GM12872 (cell line): ENCODE data around the gene RIPOR2.

ENCODE experiments used
- TF ChIP-seq, protein P1 (sequence below): IDR thresholded peaks from 3 replicates; pipeline ENCODE4 v1.5.1; 2011; ENCODE audit warnings: low read depth, mild to moderate bottlenecking, low read length, moderate library complexity; ENCODE audit not compliant: insufficient read depth

Gene RIPOR2

DNA sequence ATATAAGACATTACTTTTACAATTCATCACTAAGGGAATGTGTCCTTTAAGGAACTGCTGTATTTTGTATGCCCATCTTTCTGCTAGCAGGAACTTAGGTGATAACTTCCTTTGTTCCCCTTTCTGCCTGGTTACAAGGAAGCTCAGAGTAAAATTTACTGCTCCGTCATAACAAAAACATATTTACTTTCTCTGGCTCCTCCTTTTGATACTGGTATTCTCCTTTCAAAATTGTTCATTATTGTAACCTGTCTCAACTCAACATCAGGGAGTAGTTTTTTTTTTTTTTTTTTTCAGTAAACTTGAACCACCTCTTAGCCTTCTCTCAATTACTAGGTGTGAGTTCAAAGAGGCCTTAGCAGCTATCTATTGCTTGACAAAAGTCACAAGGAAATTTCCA lies 37.1 kb downstream of the RIPOR2 start:
- TF ChIP-seq, protein P1, sequence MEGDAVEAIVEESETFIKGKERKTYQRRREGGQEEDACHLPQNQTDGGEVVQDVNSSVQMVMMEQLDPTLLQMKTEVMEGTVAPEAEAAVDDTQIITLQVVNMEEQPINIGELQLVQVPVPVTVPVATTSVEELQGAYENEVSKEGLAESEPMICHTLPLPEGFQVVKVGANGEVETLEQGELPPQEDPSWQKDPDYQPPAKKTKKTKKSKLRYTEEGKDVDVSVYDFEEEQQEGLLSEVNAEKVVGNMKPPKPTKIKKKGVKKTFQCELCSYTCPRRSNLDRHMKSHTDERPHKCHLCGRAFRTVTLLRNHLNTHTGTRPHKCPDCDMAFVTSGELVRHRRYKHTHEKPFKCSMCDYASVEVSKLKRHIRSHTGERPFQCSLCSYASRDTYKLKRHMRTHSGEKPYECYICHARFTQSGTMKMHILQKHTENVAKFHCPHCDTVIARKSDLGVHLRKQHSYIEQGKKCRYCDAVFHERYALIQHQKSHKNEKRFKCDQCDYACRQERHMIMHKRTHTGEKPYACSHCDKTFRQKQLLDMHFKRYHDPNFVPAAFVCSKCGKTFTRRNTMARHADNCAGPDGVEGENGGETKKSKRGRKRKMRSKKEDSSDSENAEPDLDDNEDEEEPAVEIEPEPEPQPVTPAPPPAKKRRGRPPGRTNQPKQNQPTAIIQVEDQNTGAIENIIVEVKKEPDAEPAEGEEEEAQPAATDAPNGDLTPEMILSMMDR, result no peak

DNA sequence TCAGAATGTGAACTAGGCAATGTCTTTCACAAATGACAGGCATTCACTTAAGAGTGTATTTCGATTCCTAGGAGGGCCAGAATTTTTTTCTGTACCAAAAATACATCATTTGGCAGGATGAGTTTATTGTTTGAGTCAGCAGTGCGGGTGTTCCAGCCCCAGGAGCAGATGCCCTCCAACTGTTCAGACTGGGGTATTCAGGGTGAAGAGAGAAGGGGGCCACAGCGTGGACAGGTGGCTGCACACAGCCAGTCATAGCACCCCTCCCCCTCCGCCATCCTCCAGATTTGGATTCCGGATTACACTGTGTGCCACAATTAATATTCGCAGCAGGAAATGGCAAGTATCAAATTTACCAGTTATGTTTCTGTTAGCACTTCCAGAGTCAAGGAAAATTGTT lies 38.6 kb downstream of the RIPOR2 start:
- TF ChIP-seq, protein P1, result no peak

DNA sequence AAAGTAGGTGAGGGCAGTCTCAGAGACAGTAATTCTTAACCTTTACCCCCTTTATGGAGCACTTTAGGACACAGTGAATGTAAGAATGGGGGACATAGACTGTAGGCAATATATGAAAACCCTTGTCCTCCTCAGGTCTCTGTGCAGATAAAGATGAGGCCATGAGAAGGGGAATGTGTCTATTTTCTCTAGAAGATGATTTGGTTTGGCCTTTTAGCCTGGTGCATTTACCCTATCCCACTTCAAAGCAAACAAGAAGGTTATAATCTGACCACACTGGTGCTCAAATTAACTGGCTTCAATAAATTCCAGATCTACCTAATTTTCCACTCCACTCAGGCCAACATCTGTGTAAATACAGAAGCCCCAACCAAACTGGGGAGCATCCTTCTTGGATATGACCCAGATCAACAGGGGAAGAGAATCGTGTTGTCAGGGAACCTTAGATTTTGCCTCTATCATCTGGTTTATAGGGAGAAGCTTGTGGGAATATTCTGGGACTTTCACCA lies 42.4 kb downstream of the RIPOR2 start:
- TF ChIP-seq, protein P1, result no peak

DNA sequence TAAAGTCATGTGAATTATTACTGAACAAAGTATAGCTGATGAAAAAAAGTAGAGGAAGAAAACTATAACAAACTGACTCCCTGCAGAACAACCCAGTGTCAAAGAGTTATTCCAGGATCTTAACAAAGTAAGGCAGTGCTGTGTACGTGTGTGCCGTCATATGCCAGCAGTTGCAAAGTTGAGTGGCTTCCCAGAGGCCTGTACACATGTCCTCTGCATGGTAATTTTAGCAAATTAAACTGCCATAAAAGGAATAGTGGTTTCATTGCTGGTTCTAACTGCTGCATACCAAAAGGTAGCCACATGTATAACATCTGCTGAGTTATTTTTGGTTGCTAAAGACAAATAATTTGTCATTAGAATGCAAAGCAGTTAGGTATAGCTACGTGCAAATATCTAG lies 44.8 kb downstream of the RIPOR2 start:
- TF ChIP-seq, protein P1, result no peak

DNA sequence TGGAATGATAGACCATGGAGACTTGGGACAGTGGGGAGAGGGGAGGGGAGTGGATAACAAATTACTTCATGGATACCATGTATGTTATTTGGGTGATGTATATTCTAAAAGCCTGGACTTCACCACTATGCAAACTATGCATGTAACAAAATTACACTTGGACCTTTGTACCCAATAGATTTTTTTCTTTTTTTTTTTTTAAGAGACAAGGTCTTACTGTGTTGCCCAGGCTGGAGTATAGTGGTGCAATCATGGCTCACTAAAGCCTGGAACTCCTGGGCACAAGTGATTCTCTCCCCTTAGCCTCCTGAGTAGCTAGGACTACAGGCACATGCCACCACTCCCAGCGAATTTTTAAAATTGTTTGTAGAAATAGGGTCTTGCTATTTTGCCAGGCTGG lies 45.3 kb downstream of the RIPOR2 start:
- TF ChIP-seq, protein P1, result no peak

DNA sequence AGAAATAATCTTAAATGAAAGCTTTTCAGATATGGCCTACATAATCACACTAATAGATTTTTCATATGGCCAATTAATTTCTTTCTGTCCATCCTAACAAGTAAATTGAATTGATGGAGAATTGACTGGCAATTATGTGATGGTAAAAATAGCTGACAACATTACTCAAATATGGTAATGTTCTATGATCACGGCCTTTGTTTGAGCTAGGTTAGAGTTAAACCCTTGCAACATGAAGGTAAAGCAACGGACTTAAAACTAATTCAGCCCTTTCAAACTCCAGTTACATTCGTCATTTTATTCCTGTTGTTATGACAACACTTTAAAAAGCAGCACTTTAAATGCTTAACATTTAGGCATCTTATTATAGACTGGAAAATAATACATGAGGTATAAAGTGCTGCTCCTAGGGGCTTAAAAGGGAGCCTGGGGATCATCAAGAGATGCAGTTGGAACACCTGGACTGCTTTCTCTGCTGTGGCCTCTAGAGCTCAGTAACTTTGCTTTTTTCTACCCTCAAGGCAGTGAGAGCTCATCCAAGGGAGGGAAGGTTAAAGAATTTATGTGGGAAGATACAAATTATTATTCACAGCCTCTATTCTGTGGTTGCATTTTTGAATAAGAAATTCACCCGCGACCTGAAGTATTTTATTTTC lies 46.9 kb downstream of the RIPOR2 start:
- TF ChIP-seq, protein P1, result no peak

DNA sequence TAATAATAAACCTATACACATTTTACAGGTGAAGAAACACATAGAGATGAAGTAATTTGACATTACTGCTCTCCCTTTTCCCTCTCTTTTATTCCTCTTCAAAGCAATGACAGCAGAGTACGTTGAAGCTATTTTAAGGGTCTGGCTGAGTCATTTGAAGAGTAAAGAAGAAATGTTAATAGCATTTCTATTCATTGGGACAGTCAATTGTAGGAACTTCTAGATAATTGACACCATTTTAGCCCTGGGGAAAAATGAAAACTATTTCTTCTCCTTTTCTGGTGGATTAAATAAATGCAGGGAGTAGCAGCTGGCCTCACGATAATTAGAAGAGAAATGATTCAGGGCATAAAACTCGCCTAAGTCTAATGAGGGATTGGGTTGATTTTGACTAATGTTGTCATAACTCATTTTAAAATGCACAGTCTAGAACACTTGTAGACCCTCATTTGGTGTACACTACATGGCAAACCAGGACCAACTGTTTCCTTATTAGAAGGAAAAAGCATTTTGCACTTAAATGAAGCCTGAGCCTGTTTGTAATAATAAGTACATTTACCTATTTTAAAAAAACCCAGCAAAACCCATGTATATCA lies 48.1 kb downstream of the RIPOR2 start:
- TF ChIP-seq, protein P1, result no peak
